IMR-90 (cell line): Measurements from ENCODE around the gene ADGRA1.

ENCODE experiments used
- CEBPB ChIP-seq: IDR thresholded peaks from 2 replicates; pipeline ENCODE4 v1.6.1; 2012; ENCODE audit warnings: low read depth, low read length, improper control_type of control experiment
- NFE2L2 ChIP-seq: fragments of 150-350 bp; IDR thresholded peaks from 2 replicates; pipeline ENCODE4 v1.6.1; 2016; ENCODE audit warnings: low read depth, mild to moderate bottlenecking, low read length
- TF ChIP-seq, protein P1 (sequence below): conservative IDR thresholded peaks from 2 replicates; pipeline ENCODE4 v1.5.1; 2012; ENCODE audit warnings: mild to moderate bottlenecking, low read depth, low read length, improper control_type of control experiment

DNA sequence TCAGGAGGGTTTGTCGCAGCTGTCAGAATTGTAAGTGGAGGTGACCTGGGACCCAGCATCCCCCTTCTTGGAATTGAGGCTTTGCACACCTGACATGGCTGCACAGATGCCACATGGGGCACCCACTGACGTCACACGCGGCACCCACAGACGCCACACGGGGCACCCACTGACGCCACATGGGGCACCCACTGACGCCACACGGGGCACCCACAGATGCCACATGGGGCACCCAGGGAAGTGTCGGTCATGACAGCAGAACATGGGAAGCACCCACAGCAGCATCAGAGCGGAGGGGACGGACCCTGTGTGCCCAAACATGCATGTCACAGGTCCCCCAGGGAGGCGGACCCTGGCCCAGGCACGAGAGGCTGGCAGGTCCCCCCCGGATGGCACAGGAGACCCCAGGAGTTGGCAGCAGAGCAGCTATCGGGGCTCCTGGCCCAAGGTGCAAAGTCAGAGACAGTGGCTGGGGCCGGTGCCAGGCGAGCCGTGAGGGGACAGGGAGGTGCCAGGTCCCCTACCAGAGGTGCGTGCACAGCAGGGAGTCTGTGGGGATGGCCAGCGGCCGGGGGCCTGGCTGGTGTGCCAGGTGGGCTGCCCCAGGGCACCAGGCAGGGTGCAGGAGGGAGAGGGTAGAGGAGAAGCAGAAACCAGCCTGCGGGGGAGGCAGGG lies 93.4 kb downstream of the ADGRA1 start:
- TF ChIP-seq CEBPB = no peak
- TF ChIP-seq, protein P1, sequence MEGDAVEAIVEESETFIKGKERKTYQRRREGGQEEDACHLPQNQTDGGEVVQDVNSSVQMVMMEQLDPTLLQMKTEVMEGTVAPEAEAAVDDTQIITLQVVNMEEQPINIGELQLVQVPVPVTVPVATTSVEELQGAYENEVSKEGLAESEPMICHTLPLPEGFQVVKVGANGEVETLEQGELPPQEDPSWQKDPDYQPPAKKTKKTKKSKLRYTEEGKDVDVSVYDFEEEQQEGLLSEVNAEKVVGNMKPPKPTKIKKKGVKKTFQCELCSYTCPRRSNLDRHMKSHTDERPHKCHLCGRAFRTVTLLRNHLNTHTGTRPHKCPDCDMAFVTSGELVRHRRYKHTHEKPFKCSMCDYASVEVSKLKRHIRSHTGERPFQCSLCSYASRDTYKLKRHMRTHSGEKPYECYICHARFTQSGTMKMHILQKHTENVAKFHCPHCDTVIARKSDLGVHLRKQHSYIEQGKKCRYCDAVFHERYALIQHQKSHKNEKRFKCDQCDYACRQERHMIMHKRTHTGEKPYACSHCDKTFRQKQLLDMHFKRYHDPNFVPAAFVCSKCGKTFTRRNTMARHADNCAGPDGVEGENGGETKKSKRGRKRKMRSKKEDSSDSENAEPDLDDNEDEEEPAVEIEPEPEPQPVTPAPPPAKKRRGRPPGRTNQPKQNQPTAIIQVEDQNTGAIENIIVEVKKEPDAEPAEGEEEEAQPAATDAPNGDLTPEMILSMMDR = no peak
- no peak for TF ChIP-seq NFE2L2
